GM19452 (cell line): ENCODE measurements around the gene SLC22A3.

Experiments
- ATAC-seq: cut with Tn5 transposase; IDR thresholded peaks from one replicate; pipeline ENCODE4 v1.9.1; 2021; ENCODE audit not compliant: unreplicated experiment

The SLC22A3 gene

GRCh38 chr6:160494576-160494975, 146.4 kb downstream of the SLC22A3 start:
- ATAC-seq: no peak

GRCh38 chr6:160500639-160501038, 152.5 kb downstream of the SLC22A3 start:
- no peak for ATAC-seq
